ENCODE data around the gene MAP4K3.

The MAP4K3 gene

GRCh38 chr2:39470580-39470979 lies 33.5 kb upstream of the MAP4K3 start:
- Histone ChIP-seq H3K27me3 (no peaks in the 10 kb centered on the region), H3K4me1 (peaks cover 0 to 38% (median 30%) of the 10 kb centered on the region in 4 donors), H3K36me3 (no peaks in the 10 kb centered on the region), H3K9me3 (no peaks in the 10 kb centered on the region), H3K4me3 (no peak overlapping the region), H3K27ac (no peak overlapping the region)
- TF ChIP-seq CTCF (IDR thresholded peaks at IDR 0.05): no peak
- DNase-seq: no peak
- intact Hi-C loops (cut with DNase I; ENCODE audit: low total_unique reads): no loop called here

- H3K4me1 ChIP-seq: peaks cover 0 to 38% (median 30%) of the 10 kb centered on the region in 4 donors
- no peak for TF ChIP-seq CTCF (IDR thresholded peaks at IDR 0.05)
- no peaks in the 10 kb centered on the region for H3K27me3 ChIP-seq
- H3K36me3 ChIP-seq: no peaks in the 10 kb centered on the region
- no peak overlapping the region for H3K4me3 ChIP-seq
- DNase-seq: no peak
- intact Hi-C loops (cut with DNase I; ENCODE audit: low total_unique reads): no loop called here
- H3K27ac ChIP-seq: peak overlapping the region; percentile 45 to 54
- no peaks in the 10 kb centered on the region for H3K9me3 ChIP-seq
Observed at GRCh38 chr2:39469807-39470206, 32.7 kb upstream of the MAP4K3 start.

GRCh38 chr2:39468579-39469451 lies 31.7 kb upstream of the MAP4K3 start:
- H3K9me3 ChIP-seq: no peaks in the 10 kb centered on the region
- H3K27ac ChIP-seq: peak overlapping the region; percentile 45 to 54
- H3K4me3 ChIP-seq: peak overlapping the region in 1 of 2 donors; percentile 4

GRCh38 chr2:39466311-39466710 lies 29.2 kb upstream of the MAP4K3 start:
- no peak overlapping the region for H3K27ac ChIP-seq
- H3K4me3 ChIP-seq: no peak overlapping the region
- no peak for TF ChIP-seq CTCF (IDR thresholded peaks at IDR 0.05)
- no peaks in the 10 kb centered on the region for H3K27me3 ChIP-seq
- peaks cover 0 to 38% (median 30%) of the 10 kb centered on the region in 4 donors for H3K4me1 ChIP-seq
- H3K9me3 ChIP-seq: no peaks in the 10 kb centered on the region
- intact Hi-C loops (cut with DNase I; ENCODE audit: low total_unique reads): no loop called here
- no peaks in the 10 kb centered on the region for H3K36me3 ChIP-seq
- DNase-seq: no peak

More at GRCh38 chr2:39468579-39469451, 31.7 kb upstream of the MAP4K3 start:
- TF ChIP-seq CTCF (IDR thresholded peaks at IDR 0.05): no peak
- Histone ChIP-seq H3K4me1 (peaks cover 0 to 38% (median 30%) of the 10 kb centered on the region in 4 donors), H3K36me3 (no peaks in the 10 kb centered on the region), H3K27me3 (no peaks in the 10 kb centered on the region)
- DNase-seq: no peak
- intact Hi-C loops (cut with DNase I; ENCODE audit: low total_unique reads): no loop called here

- DNase-seq: no peak
- intact Hi-C loops (cut with DNase I; ENCODE audit: low total_unique reads): no loop called here
- H3K27ac ChIP-seq: no peak overlapping the region
- H3K27me3 ChIP-seq: no peaks in the 10 kb centered on the region
- H3K36me3 ChIP-seq: peaks cover 0 to 4% (median 0%) of the 10 kb centered on the region in 3 donors
- H3K4me3 ChIP-seq: no peak overlapping the region
- TF ChIP-seq CTCF (IDR thresholded peaks at IDR 0.05): no peak
- peaks cover 0 to 29% (median 27%) of the 10 kb centered on the region in 4 donors for H3K4me1 ChIP-seq
- H3K9me3 ChIP-seq: no peaks in the 10 kb centered on the region
Observed at GRCh38 chr2:39464864-39465263, 27.8 kb upstream of the MAP4K3 start.
